Neuronal stem cell (in vitro differentiated cells): Measurements from ENCODE around the gene TBC1D7.

Experiments used
- DNase-seq: peaks from one replicate; pipeline ENCODE4 v3.0.0-alpha.2; 2013; ENCODE audit warnings: low spot score
- H2AFZ ChIP-seq: one replicate; pipeline ENCODE4 v1.6.1; 2013; ENCODE audit warnings: mild to moderate bottlenecking, low read length, inconsistent platforms
- H2AK5ac ChIP-seq: 2 replicates; pipeline ENCODE4 v1.6.1; 2013; ENCODE audit warnings: low read depth, mild to moderate bottlenecking, inconsistent platforms, low read length, moderate library complexity, mixed read lengths
- H2BK120ac ChIP-seq: 2 replicates; pipeline ENCODE4 v1.6.1; 2013; ENCODE audit warnings: low read depth, mild to moderate bottlenecking, inconsistent platforms, low read length, moderate library complexity, mixed read lengths
- H2BK12ac ChIP-seq: one replicate; pipeline ENCODE4 v1.6.1; 2013; ENCODE audit warnings: low read length, inconsistent platforms
- H2BK15ac ChIP-seq: 2 replicates; pipeline ENCODE4 v1.6.1; 2013; ENCODE audit warnings: mild to moderate bottlenecking, low read length, inconsistent platforms, mixed read lengths
- H2BK5ac ChIP-seq: one replicate; pipeline ENCODE4 v1.6.1; 2013; ENCODE audit warnings: inconsistent platforms, mild to moderate bottlenecking, low read length, moderate library complexity
- H3K14ac ChIP-seq: one replicate; pipeline ENCODE4 v1.6.1; 2013; ENCODE audit warnings: low read length, inconsistent platforms
- H3K18ac ChIP-seq: 2 replicates; pipeline ENCODE4 v1.6.1; 2013; ENCODE audit warnings: low read length, inconsistent platforms
- H3K23ac ChIP-seq: 2 replicates; pipeline ENCODE4 v1.6.1; 2013; ENCODE audit warnings: low read depth, mild to moderate bottlenecking, mixed read lengths, low read length, inconsistent platforms; ENCODE audit not compliant: poor library complexity
- H3K27ac ChIP-seq: replicated peaks from 3 replicates; pipeline ENCODE4 v1.5.1; 2013; ENCODE audit warnings: low read length, inconsistent platforms
- H3K27me3 ChIP-seq, 3 experiments: 2 replicates each; pipeline ENCODE4 v1.6.1; 2013; ENCODE audit warnings: low read length in 3 of 3, mild to moderate bottlenecking in 2 of 3, inconsistent platforms in 1 of 3, low read depth in 1 of 3, mixed read lengths in 1 of 3, moderate library complexity in 1 of 3; ENCODE audit not compliant: control insufficient read depth in 3 of 3, insufficient read depth in 3 of 3
- H3K36me3 ChIP-seq, 2 donors: replicated peaks in 1 of 2; 2 replicates each; pipeline ENCODE4 v1.6.1; 2013; ENCODE audit warnings: low read length in 2 of 2; ENCODE audit not compliant: control insufficient read depth in 2 of 2, insufficient read depth in 2 of 2
- H3K4ac ChIP-seq: 2 replicates; pipeline ENCODE4 v1.6.1; 2013; ENCODE audit warnings: inconsistent platforms, mild to moderate bottlenecking, low read length, moderate library complexity
- H3K4me1 ChIP-seq, 2 donors: 1 replicate in 1 of 2; 2 replicates in 1 of 2; pipeline ENCODE4 v1.6.1; 2013; ENCODE audit warnings: low read length in 2 of 2, low read depth in 1 of 2; ENCODE audit not compliant: control insufficient read depth in 2 of 2, insufficient read depth in 1 of 2
- H3K4me2 ChIP-seq: one replicate; pipeline ENCODE4 v1.6.1; 2013; ENCODE audit warnings: mild to moderate bottlenecking, low read length, inconsistent platforms; ENCODE audit not compliant: insufficient read depth, poor library complexity, severe bottlenecking
- H3K4me3 ChIP-seq, 2 donors: 2 replicates each; pipeline ENCODE4 v1.5.1; 2013; ENCODE audit warnings: low read length in 2 of 2, mild to moderate bottlenecking in 2 of 2, inconsistent platforms in 1 of 2, moderate library complexity in 1 of 2
- H3K79me1 ChIP-seq: one replicate; pipeline ENCODE4 v1.6.1; 2013; ENCODE audit warnings: low read depth, mild to moderate bottlenecking, inconsistent platforms, low read length, moderate library complexity
- H3K9ac ChIP-seq: one replicate; pipeline ENCODE4 v1.6.1; 2013; ENCODE audit warnings: mild to moderate bottlenecking, low read depth, low read length, inconsistent platforms; ENCODE audit not compliant: poor library complexity
- H3K9me3 ChIP-seq, 2 donors: replicated peaks in 1 of 2; 2 replicates each; pipeline versions ENCODE3 to v1.6.1; 2013; ENCODE audit warnings: low read length in 2 of 2, mild to moderate bottlenecking in 2 of 2, inconsistent platforms in 1 of 2, low read depth in 1 of 2, mixed read lengths in 1 of 2, moderate library complexity in 1 of 2; ENCODE audit not compliant: control insufficient read depth in 2 of 2, insufficient read depth in 1 of 2
- H4K8ac ChIP-seq: one replicate; pipeline ENCODE4 v1.6.1; 2013; ENCODE audit warnings: low read depth, mild to moderate bottlenecking, inconsistent platforms, low read length, moderate library complexity
- H4K91ac ChIP-seq: one replicate; pipeline ENCODE4 v1.6.1; 2013; ENCODE audit warnings: low read length, low read depth, mild to moderate bottlenecking, inconsistent platforms; ENCODE audit not compliant: poor library complexity
- WGBS, 2 donors: extraction: QIAGEN DNeasy Blood & Tissue Kit; methylation state at CpG; one replicate each; pipeline ENCODE4 v1.1.7; 2013; ENCODE audit warnings: missing lambda C conversion rate in 2 of 2, mixed read lengths in 1 of 2; ENCODE audit not compliant: insufficient read length in 2 of 2, insufficient replicate concordance in 1 of 2; ENCODE audit errors: extremely low coverage in 2 of 2; 5-methylcytosine and 5-hydroxymethylcytosine counted together

Gene TBC1D7

GRCh38 chr6:13355999-13356785 lies 27.9 kb upstream of the TBC1D7 start:
- no peak overlapping the region for H3K27ac ChIP-seq
- H4K91ac ChIP-seq = no peak overlapping the region
- H3K4me3 ChIP-seq = no peak overlapping the region
- H2BK15ac ChIP-seq = no peak overlapping the region
- H2AFZ ChIP-seq = no peak overlapping the region
- no peaks in the 10 kb centered on the region for H3K27me3 ChIP-seq
- no peak overlapping the region for H2BK5ac ChIP-seq
- no peak overlapping the region for H4K8ac ChIP-seq
- no peaks in the 10 kb centered on the region for H3K9me3 ChIP-seq
- peaks cover 8 to 9% of the 10 kb centered on the region in 2 donors for H3K4me1 ChIP-seq
- no peaks in the 10 kb centered on the region for H3K79me1 ChIP-seq
- no peak overlapping the region for H3K9ac ChIP-seq
- no peak overlapping the region for H3K4ac ChIP-seq
- H2BK12ac ChIP-seq = no peak overlapping the region
- no peak overlapping the region for H3K23ac ChIP-seq
- H2AK5ac ChIP-seq = no peak overlapping the region
- H2BK120ac ChIP-seq = no peak overlapping the region
- H3K36me3 ChIP-seq = no peaks in the 10 kb centered on the region
- H3K4me2 ChIP-seq = no peak overlapping the region
- H3K14ac ChIP-seq = no peak overlapping the region
- no peak overlapping the region for H3K18ac ChIP-seq
- no CpG with 5 or more reads among the region's 6 CpGs for WGBS, 2 donors
- DNase-seq = no peak

GRCh38 chr6:13355043-13355945 lies 27.0 kb upstream of the TBC1D7 start:
- Histone ChIP-seq H2BK15ac (no peak overlapping the region), H2AK5ac (no peak overlapping the region), H3K4me2 (no peak overlapping the region), H3K18ac (no peak overlapping the region), H2AFZ (no peak overlapping the region), H3K14ac (no peak overlapping the region), H3K27ac (no peak overlapping the region), H4K8ac (no peak overlapping the region), H3K79me1 (no peaks in the 10 kb centered on the region), H3K23ac (no peak overlapping the region), H3K27me3 (no peaks in the 10 kb centered on the region), H3K36me3 (no peaks in the 10 kb centered on the region), H2BK12ac (no peak overlapping the region), H3K4ac (no peak overlapping the region), H3K9ac (no peak overlapping the region), H3K4me1 (peaks cover 16 to 17% of the 10 kb centered on the region in 2 donors), H2BK120ac (no peak overlapping the region), H4K91ac (no peak overlapping the region), H2BK5ac (no peak overlapping the region), H3K9me3 (no peaks in the 10 kb centered on the region), H3K4me3 (no peak overlapping the region)
- WGBS, 2 donors = no CpG with 5 or more reads among the region's 7 CpGs
- DNase-seq = no peak

GRCh38 chr6:13354331-13355042 lies 26.1 kb upstream of the TBC1D7 start:
- WGBS, 2 donors = no CpG with 5 or more reads among the region's 13 CpGs
- Histone ChIP-seq H2BK120ac (no peak overlapping the region), H2BK5ac (no peak overlapping the region), H2BK15ac (no peak overlapping the region), H3K79me1 (no peaks in the 10 kb centered on the region), H2BK12ac (no peak overlapping the region), H3K27me3 (no peaks in the 10 kb centered on the region), H3K4ac (no peak overlapping the region), H3K9ac (no peak overlapping the region), H3K27ac (no peak overlapping the region), H3K4me2 (no peak overlapping the region), H2AK5ac (no peak overlapping the region), H4K8ac (no peak overlapping the region), H3K4me1 (peaks cover 16 to 17% of the 10 kb centered on the region in 2 donors), H2AFZ (no peak overlapping the region), H3K4me3 (no peak overlapping the region), H4K91ac (no peak overlapping the region), H3K9me3 (peaks cover 0 to 2% of the 10 kb centered on the region in 2 donors), H3K18ac (no peak overlapping the region), H3K23ac (no peak overlapping the region), H3K36me3 (no peaks in the 10 kb centered on the region), H3K14ac (no peak overlapping the region)
- DNase-seq = no peak
